Stimulated activated naive B cell treated with anti-CD40 and anti-IgM and Interleukin-4, amounts not matched to agents 10 μg/mL and 1 μg/mL and 100 μg/mL, for 72 hours (primary cell): Measurements from ENCODE around the gene IL16.
"Not testable (repeated sequence)": the region's sequence is repeated elsewhere in the genome, so short reads cannot be mapped to it uniquely, and the experiment has no call there.

Source experiments
- ATAC-seq, 2 donors: fragments of 150-1000 bp; cut with Tn5 transposase; replicated peaks; 2 replicates each; pipeline ENCODE4 v1.10.0; 2021; ENCODE audit warnings: moderate library complexity in 1 of 2
- DNase-seq: peaks from one replicate; pipeline ENCODE4 v3.0.0; 2021
- H3K27ac Mint-ChIP-seq: one replicate; pipeline ENCODE4 v1.8.0; 2022; ENCODE audit warnings: mild to moderate bottlenecking, mixed read lengths
- H3K27me3 Mint-ChIP-seq, 2 donors: one replicate each; pipeline ENCODE4 v1.8.0; 2022; ENCODE audit warnings: mixed read lengths in 2 of 2
- H3K36me3 Mint-ChIP-seq, 2 donors: one replicate each; pipeline ENCODE4 v1.8.0; 2022; ENCODE audit warnings: mixed read lengths in 2 of 2, mild to moderate bottlenecking in 1 of 2
- H3K4me1 Mint-ChIP-seq, 2 donors: one replicate each; pipeline ENCODE4 v1.8.0; 2022; ENCODE audit warnings: mixed read lengths in 2 of 2, mild to moderate bottlenecking in 1 of 2
- H3K4me3 Mint-ChIP-seq, 2 donors: one replicate each; pipeline ENCODE4 v1.8.0; 2022; ENCODE audit warnings: mild to moderate bottlenecking in 2 of 2, mixed read lengths in 2 of 2, moderate library complexity in 1 of 2
- H3K9me3 Mint-ChIP-seq, 2 donors: one replicate each; pipeline ENCODE4 v1.8.0; 2022; ENCODE audit warnings: mixed read lengths in 2 of 2, mild to moderate bottlenecking in 1 of 2

The IL16 gene

GRCh38 chr15:81326466-81327212, 130.0 kb downstream of the IL16 start:
- H3K27ac Mint-ChIP-seq = no peak overlapping the region
- H3K36me3 Mint-ChIP-seq = peaks cover 0 to 3% of the 10 kb centered on the region in 2 donors
- H3K9me3 Mint-ChIP-seq = no peaks in the 10 kb centered on the region
- peaks cover 26 to 42% of the 10 kb centered on the region in 2 donors for H3K4me1 Mint-ChIP-seq
- DNase-seq (no peak), ATAC-seq (no peak)
- no peak overlapping the region for H3K4me3 Mint-ChIP-seq
- H3K27me3 Mint-ChIP-seq = no peaks in the 10 kb centered on the region

- no peak overlapping the region for H3K4me3 Mint-ChIP-seq
- DNase-seq = no peak
- no peaks in the 10 kb centered on the region for H3K27me3 Mint-ChIP-seq
- H3K27ac Mint-ChIP-seq = no peak overlapping the region
- no peak for ATAC-seq
- H3K9me3 Mint-ChIP-seq = no peaks in the 10 kb centered on the region
- H3K36me3 Mint-ChIP-seq = no peaks in the 10 kb centered on the region
- H3K4me1 Mint-ChIP-seq = peaks cover 24 to 41% of the 10 kb centered on the region in 2 donors
Measured at GRCh38 chr15:81327516-81327915, 130.8 kb downstream of the IL16 start.

GRCh38 chr15:81329446-81329845, 132.8 kb downstream of the IL16 start:
- ATAC-seq (no peak), DNase-seq (no peak)
- H3K27ac Mint-ChIP-seq = no peak overlapping the region
- no peaks in the 10 kb centered on the region for H3K27me3 Mint-ChIP-seq
- no peak overlapping the region for H3K4me3 Mint-ChIP-seq
- H3K4me1 Mint-ChIP-seq = peaks cover 14 to 35% of the 10 kb centered on the region in 2 donors
- no peaks in the 10 kb centered on the region for H3K9me3 Mint-ChIP-seq
- no peaks in the 10 kb centered on the region for H3K36me3 Mint-ChIP-seq

GRCh38 chr15:81330366-81331090, 133.8 kb downstream of the IL16 start:
- Mint-ChIP-seq H3K4me1 (peaks cover 6 to 27% of the 10 kb centered on the region in 2 donors), H3K9me3 (no peaks in the 10 kb centered on the region), H3K4me3 (peak overlapping the region in 1 of 2 donors; percentile 45), H3K36me3 (no peaks in the 10 kb centered on the region), H3K27me3 (no peaks in the 10 kb centered on the region), H3K27ac (peak overlapping the region; percentile 39)
- no peak for DNase-seq
- no peak for ATAC-seq

- Mint-ChIP-seq H3K4me3 (peak overlapping the region in 1 of 2 donors; percentile 45), H3K4me1 (peaks cover 6 to 27% of the 10 kb centered on the region in 2 donors), H3K27ac (peak overlapping the region; percentile 39)
- not testable (repeated sequence) for ATAC-seq, DNase-seq, H3K36me3 Mint-ChIP-seq, H3K9me3 Mint-ChIP-seq, H3K27me3 Mint-ChIP-seq
Measured at GRCh38 chr15:81331141-81331540, 134.5 kb downstream of the IL16 start.

- no peak overlapping the region for H3K27ac Mint-ChIP-seq
- H3K9me3 Mint-ChIP-seq = no peaks in the 10 kb centered on the region
- H3K36me3 Mint-ChIP-seq = no peaks in the 10 kb centered on the region
- ATAC-seq = no peak
- no peak for DNase-seq
- no peaks in the 10 kb centered on the region for H3K27me3 Mint-ChIP-seq
- H3K4me3 Mint-ChIP-seq = no peak overlapping the region
- H3K4me1 Mint-ChIP-seq = peaks cover 6 to 31% of the 10 kb centered on the region in 2 donors
Measured at GRCh38 chr15:81331600-81331999, 134.9 kb downstream of the IL16 start.

- Mint-ChIP-seq H3K36me3 (no peaks in the 10 kb centered on the region), H3K27me3 (no peaks in the 10 kb centered on the region), H3K4me1 (peaks cover 6 to 37% of the 10 kb centered on the region in 2 donors), H3K27ac (no peak overlapping the region), H3K4me3 (no peak overlapping the region), H3K9me3 (no peaks in the 10 kb centered on the region)
- ATAC-seq (no peak), DNase-seq (no peak)
Measured at GRCh38 chr15:81332326-81332725, 135.6 kb downstream of the IL16 start.

- ATAC-seq (no peak), DNase-seq (no peak)
- no peaks in the 10 kb centered on the region for H3K36me3 Mint-ChIP-seq
- H3K27me3 Mint-ChIP-seq = no peaks in the 10 kb centered on the region
- peaks cover 6 to 37% of the 10 kb centered on the region in 2 donors for H3K4me1 Mint-ChIP-seq
- H3K27ac Mint-ChIP-seq = no peak overlapping the region
- H3K9me3 Mint-ChIP-seq = no peaks in the 10 kb centered on the region
- H3K4me3 Mint-ChIP-seq = no peak overlapping the region
Measured at GRCh38 chr15:81333363-81333762, 136.7 kb downstream of the IL16 start.

GRCh38 chr15:81334768-81335435, 138.2 kb downstream of the IL16 start:
- no peaks in the 10 kb centered on the region for H3K27me3 Mint-ChIP-seq
- H3K36me3 Mint-ChIP-seq = no peaks in the 10 kb centered on the region
- H3K27ac Mint-ChIP-seq = no peak overlapping the region
- no peak overlapping the region for H3K4me3 Mint-ChIP-seq
- no peak for DNase-seq
- H3K9me3 Mint-ChIP-seq = no peaks in the 10 kb centered on the region
- no peak for ATAC-seq
- H3K4me1 Mint-ChIP-seq = peaks cover 5 to 37% of the 10 kb centered on the region in 2 donors

GRCh38 chr15:81335631-81336030, 139.0 kb downstream of the IL16 start:
- Mint-ChIP-seq H3K27ac (no peak overlapping the region), H3K4me1 (peaks cover 5 to 35% of the 10 kb centered on the region in 2 donors), H3K4me3 (no peak overlapping the region), H3K36me3 (no peaks in the 10 kb centered on the region), H3K9me3 (no peaks in the 10 kb centered on the region), H3K27me3 (no peaks in the 10 kb centered on the region)
- ATAC-seq = no peak
- no peak for DNase-seq

GRCh38 chr15:81336568-81336967, 139.9 kb downstream of the IL16 start:
- DNase-seq (no peak), ATAC-seq (peak; percentile 58 to 61)
- H3K9me3 Mint-ChIP-seq = no peaks in the 10 kb centered on the region
- no peaks in the 10 kb centered on the region for H3K36me3 Mint-ChIP-seq
- H3K4me1 Mint-ChIP-seq = peaks cover 2 to 26% of the 10 kb centered on the region in 2 donors
- H3K27ac Mint-ChIP-seq = no peak overlapping the region
- no peak overlapping the region for H3K4me3 Mint-ChIP-seq
- H3K27me3 Mint-ChIP-seq = no peaks in the 10 kb centered on the region

- no peak overlapping the region for H3K27ac Mint-ChIP-seq
- no peak for ATAC-seq
- H3K4me3 Mint-ChIP-seq = no peak overlapping the region
- no peaks in the 10 kb centered on the region for H3K27me3 Mint-ChIP-seq
- no peaks in the 10 kb centered on the region for H3K9me3 Mint-ChIP-seq
- H3K36me3 Mint-ChIP-seq = no peaks in the 10 kb centered on the region
- no peak for DNase-seq
- H3K4me1 Mint-ChIP-seq = peaks cover 0 to 19% of the 10 kb centered on the region in 2 donors
Measured at GRCh38 chr15:81337241-81337640, 140.6 kb downstream of the IL16 start.

GRCh38 chr15:81337713-81338157, 141.1 kb downstream of the IL16 start:
- H3K4me3 Mint-ChIP-seq = no peak overlapping the region
- H3K4me1 Mint-ChIP-seq = peaks cover 0 to 19% of the 10 kb centered on the region in 2 donors
- no peak overlapping the region for H3K27ac Mint-ChIP-seq
- no peaks in the 10 kb centered on the region for H3K27me3 Mint-ChIP-seq
- DNase-seq (no peak), ATAC-seq (no peak)
- no peaks in the 10 kb centered on the region for H3K9me3 Mint-ChIP-seq
- no peaks in the 10 kb centered on the region for H3K36me3 Mint-ChIP-seq

- Mint-ChIP-seq H3K4me3 (no peak overlapping the region), H3K4me1 (peaks cover 0 to 14% of the 10 kb centered on the region in 2 donors), H3K27me3 (no peaks in the 10 kb centered on the region), H3K27ac (no peak overlapping the region), H3K9me3 (no peaks in the 10 kb centered on the region), H3K36me3 (no peaks in the 10 kb centered on the region)
- ATAC-seq (no peak), DNase-seq (no peak)
Measured at GRCh38 chr15:81338170-81339007, 141.7 kb downstream of the IL16 start.
